NCI-H345 treated with DMSO at 0.1 percent for 48 hours (cell line): ENCODE measurements around the gene SSC5D.

Source experiments
- DNase-seq: peaks from one replicate; lab custom pipeline; 2025; ENCODE audit not compliant: unreplicated experiment; lab: John Stamatoyannopoulos, UW

Gene SSC5D

GRCh38 chr19:55552620-55553019 is 64.4 kb downstream of the SSC5D start:
- no peak for DNase-seq

GRCh38 chr19:55553217-55554182 is 65.3 kb downstream of the SSC5D start:
- no peak for DNase-seq

DNA sequence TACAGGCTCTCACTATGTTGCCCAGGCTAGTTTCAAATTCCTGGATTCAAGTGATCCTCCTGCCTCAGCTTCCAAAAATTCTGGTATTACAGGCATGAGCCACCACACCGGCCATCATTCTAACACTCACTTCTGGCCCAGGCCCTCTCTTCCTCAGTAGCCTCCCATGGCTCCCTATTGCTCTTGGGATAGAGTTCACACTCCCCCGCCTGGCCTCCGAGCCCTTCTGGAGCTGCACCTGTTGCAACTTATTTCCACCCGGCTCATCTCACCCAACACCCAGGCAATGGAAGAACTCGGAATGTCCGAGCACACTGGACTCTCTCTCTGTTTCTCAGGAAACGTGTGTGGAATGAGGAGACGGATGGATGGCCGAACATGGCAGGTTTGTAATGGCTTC is 66.1 kb downstream of the SSC5D start:
- DNase-seq, result no peak

- no peak for DNase-seq
Measured at GRCh38 chr19:55554741-55555152, 66.5 kb downstream of the SSC5D start.

DNA sequence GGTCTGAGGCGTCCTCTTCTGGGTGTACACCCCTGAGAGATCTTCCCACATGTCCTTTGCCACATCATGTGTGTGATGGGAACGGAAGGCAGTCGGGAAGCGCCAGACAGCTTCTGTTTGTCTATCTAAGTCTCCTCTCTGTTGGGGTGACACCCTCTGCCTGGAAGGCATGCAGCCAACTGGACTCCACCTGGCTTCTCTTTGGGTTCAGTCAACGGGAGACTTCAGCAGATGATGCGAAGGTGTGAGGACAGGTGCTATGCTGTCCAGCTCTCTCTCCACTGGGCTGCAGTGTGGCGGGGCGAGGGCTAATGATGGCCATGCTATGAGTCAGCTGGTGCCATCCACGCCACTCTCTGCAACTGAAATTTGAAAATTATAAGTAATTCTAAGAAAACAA is 71.4 kb downstream of the SSC5D start:
- DNase-seq, result no peak

DNA sequence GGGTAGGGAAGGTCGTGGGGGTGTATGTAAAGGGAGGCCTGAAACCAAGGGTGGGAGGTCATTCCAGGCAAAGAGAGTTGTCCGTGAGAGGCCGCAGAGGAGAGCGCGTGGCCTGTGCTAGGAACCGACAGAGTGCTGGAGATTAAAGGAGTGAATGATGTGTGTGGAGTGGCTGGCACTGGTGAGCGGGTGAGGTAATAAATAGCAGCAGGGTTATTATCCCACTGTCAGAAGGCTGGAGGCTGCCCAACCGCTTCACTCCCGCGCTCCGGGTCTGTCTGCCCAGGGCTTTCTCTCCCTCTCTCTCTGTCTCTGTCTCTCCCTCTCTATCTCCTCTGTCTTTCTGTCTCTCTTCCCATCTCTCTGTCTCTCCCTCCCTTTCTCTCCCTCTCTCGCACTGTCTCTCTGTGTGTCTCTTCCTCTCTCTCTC is 75.0 kb downstream of the SSC5D start:
- DNase-seq, result no peak

GRCh38 chr19:55566823-55567222 is 78.6 kb downstream of the SSC5D start:
- DNase-seq, result no peak

GRCh38 chr19:55567708-55568328 is 79.6 kb downstream of the SSC5D start:
- no peak for DNase-seq
